GM18951 (cell line): ENCODE measurements around the gene UFC1.
A peak's percentile ranks its signal among the peaks of the same experiment; 100 is the strongest.

Source experiments
- POLR2A ChIP-seq: IDR thresholded peaks from 4 replicates; pipeline ENCODE4 v1.6.1; 2011; ENCODE audit warnings: mild to moderate bottlenecking; ENCODE audit not compliant: insufficient read length, insufficient read depth; ENCODE audit errors: extremely low read depth
- in situ Hi-C: fragments of 300-500 bp; cut with MboI; formaldehyde crosslinking; loops from one replicate; pipeline ENCODE4 v1.12.0; 2022; ENCODE audit warnings: low sequenced_read_pairs, mixed read lengths, inconsistent platforms; ENCODE audit not compliant: unreplicated experiment

Gene UFC1

DNA sequence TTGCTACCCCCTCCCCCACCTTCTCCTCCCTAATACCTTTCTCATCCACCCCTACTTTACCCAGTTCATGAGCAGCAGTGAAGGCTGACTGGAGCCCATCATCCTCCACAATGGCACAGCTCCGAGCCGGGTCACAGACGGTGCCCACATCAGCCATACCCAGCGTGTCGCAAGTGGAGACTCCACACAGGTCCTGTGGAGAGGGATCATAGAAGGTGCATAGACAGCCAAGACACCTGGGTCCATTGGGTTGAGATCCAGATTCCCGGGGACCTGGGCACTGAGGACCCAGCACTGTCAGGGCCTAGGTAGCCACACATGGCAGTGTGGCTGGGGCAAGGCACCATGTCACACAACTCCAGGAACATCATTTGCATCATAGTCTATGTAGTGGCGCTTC, 42.3 kb downstream of the UFC1 start:
- in situ Hi-C loops, result no loop called here
- no peak for TF ChIP-seq POLR2A

DNA sequence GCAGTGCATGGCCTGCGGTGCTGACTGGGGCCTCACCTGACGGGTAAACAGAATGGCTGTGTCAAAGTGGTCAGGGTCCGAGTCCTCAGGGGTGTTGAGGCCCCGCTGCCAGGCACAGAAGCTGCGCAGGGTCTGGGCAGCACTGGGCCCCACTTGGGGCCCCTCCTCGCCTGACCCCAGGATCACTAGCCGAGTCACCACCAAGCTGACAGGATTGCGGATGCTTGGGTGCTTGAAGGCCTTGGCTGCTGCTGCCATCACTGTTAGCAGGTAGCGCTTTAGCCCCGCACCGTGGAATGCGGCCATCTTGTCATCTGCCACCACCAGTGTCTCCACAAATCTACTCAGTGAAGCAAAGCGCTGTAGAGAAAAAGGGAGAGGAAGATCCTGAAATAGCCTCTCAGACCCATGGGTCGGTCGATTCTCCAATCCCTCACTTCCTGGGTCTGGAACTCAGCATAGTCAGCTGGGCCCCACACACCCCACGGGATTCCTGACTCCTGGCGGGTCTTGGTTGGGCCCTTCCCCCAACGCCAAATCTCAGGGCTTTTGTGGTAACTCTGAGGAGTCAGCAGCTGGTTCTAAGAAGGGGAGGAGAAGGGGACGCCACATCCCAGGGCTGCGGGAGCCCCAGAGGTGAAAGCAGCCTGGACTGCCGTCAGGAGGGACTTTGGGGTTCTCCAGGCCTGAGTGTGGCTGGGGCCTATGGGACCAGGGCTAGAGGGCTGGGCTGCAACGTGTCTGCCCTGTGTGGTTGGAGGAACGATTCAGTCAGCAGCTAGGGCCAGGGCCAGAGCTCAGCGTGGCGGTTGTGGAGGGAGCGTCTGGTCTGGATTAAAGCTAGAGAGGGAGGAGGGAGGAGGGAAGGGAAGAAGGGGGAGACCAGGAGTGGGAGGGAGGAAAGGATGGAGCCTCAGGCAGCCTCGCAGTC, 43.0 kb downstream of the UFC1 start:
- TF ChIP-seq POLR2A, result no peak
- in situ Hi-C loops, result no loop called here

- in situ Hi-C loops, result no loop called here
- no peak for TF ChIP-seq POLR2A
Observed at GRCh38 chr1:161197560-161198193, 43.9 kb downstream of the UFC1 start.

GRCh38 chr1:161198194-161198896, 44.6 kb downstream of the UFC1 start:
- in situ Hi-C loops, result no loop called here
- no peak for TF ChIP-seq POLR2A

DNA sequence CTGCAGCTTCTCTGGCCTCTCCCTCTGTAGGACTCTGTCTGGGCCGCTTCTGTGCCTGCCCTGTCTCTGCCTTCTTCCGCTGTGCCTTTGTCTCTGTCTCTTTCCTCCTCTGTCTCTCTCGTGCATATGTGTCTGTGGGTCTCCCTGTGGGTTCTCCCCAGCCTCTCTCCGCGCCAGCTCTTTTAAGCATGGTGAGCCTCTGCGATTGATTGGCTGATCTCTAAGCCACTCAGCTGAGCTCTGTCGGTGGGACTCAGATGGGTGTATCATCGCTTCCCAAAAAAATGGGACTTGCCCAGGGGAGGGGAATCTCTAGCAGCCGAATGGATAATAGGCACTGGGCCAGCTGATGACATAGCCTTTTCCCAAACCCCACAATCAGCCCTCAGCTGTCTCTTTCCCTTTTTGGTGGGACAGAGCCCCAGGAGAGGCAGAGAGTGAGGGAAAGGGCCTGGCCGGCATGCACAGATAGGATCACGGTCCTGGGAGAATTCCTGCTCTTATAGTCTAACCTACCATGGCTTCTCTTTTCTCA, 45.2 kb downstream of the UFC1 start, which contains the start of gene ADAMTS4:
Gene ADAMTS4, minus strand, starts transcription at position 158 of the 535 bp plus-strand sequence. CDS start 427 bp downstream, outside the sequence.
- TF ChIP-seq POLR2A, result no peak
- in situ Hi-C loops, result no loop called here

DNA sequence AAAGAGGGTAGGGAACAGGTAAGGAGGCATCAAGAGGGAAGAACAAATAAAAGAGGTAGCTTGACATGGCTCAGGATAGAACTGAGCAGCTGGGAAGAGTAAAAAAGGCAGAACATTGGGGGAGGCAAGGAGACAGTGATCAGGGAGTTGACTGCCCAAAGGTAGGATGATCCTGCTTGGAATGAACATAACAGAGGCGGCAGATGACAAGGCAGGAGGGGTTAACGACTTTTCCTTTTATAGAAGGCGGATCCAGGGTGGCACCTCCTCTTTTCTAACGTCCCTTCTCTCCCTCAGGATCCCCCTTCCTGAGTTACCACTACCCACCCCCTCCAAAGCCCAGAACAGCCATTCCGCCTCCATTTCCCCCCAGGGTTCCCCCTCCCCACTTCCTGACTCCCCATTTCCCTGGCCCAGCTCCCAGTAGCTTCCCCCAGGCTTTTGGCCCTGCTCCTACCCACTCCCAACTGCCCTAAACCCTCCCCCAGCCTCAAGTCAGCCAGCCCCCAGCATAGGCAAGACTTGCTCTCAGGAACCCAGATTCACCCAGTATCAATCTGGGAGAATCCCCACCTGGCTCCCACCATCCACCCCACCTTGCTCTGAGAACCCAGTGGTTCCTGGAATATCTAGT, 45.8 kb downstream of the UFC1 start:
- TF ChIP-seq POLR2A, result no peak
- in situ Hi-C loops, result no loop called here

DNA sequence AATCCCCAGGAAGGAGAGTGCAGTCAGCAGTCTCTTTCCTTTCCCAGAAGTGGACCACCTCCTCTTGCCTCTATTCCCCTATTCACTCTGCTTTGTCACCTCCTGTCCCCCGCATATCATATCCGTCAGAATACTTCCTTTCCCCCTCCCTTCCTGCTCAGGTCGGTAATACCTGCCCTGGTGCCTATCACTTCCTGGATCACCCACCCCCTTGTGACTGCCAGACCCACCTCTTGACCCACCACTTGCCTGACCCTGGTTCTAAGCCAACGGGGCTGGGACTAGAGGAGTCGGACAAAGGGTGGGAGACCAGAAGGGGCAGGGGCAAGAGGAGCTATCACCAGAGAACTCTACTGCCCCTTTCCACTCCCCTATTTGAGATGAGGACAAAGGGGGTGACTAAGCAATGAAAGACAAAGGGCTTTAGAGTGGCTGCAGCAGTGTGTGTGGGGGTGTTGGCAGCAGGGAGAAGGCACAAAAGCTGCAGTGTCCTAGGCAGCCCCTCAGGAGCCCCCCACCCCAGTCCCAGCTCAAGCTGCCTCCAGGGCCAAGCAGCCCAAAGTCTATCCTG, 46.7 kb downstream of the UFC1 start:
- in situ Hi-C loops, result no loop called here
- no peak for TF ChIP-seq POLR2A

DNA sequence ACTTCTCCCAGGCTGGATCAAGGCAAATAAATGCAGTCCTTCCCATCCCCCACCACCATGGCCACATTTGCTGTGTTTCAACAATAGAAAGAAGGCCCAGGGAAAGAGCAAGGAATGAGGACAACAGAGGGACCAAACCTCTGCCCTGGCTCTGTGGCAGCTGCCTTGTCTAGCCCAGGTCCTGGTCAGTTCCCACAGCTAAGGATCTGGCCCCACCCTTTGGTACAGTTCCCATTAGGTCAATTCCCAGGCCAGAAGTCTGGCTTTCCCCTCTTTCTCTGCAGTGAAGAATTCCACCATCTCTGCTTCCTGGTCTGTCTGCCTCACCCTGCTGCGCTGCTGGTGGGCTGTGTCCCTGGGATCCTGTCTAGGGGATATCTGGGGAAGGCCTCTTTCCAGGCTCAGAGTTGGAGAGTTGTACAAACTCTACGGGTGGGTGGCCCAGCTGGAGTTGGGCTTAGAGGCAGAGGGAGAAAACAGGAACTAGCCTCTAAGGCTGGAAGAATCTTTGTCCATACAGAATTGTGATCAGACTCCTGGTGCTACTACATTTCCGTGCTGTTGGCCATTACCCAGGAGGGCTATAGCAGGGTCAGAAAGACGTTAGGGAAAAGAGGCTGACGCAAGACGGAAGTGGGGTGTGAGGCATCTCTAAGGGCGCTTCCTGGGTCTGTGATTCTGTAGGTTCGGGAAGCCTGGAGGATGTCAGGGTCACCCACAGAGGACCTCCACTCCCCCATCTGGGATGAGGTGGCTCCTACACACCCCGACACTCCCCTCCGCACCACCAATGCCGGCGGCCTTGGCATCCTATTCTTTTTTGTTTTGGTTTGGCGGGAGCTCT, 47.4 kb downstream of the UFC1 start:
- in situ Hi-C loops, result no loop called here
- TF ChIP-seq POLR2A, result no peak

DNA sequence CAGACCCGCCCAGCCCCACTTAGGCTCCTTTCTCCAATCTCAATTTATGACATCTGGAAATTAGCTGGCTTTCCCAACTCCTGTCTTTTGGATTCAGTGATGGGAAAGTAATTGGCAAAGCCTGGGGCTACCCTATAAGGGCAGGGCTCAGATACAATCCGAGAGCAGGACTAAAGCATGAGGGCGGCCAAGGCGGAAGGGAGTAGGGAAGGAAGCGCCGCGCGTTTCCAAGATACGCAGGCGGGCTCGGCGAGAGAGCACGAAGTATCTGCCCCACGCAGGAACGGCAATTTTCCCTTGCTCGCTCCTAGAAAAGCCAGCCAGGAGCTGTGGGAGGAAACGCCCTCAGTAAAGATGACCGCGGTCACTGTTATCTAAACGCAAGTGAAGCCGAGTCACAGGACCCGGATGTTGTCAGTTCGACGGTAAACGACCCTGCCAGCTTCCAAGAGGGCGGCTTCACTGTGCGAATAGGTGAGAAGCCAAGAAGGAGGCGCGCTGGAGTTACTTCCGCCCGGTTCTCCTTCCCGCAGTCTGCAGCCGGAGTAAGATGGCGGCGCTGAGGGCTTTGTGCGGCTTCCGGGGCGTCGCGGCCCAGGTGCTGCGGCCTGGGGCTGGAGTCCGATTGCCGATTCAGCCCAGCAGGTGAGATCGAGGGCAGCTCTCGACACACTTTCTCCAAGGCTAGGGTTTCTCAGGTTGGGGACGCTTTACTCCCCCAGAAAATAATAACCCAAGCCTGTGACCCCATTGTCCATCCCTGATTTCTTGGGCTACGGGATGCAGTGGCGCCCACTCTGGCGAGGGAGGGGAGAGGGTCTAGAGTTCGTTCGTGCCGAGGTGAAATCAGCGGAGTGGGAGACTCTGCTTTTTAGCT, 48.3 kb downstream of the UFC1 start, which contains the start of gene NDUFS2:
Gene NDUFS2, plus strand, starts transcription at position 532 of the 877 bp plus-strand sequence. Its CDS starts 19 bp downstream, at position 551.
- in situ Hi-C loops, result no loop called here
- TF ChIP-seq POLR2A, result peak; percentile 90

DNA sequence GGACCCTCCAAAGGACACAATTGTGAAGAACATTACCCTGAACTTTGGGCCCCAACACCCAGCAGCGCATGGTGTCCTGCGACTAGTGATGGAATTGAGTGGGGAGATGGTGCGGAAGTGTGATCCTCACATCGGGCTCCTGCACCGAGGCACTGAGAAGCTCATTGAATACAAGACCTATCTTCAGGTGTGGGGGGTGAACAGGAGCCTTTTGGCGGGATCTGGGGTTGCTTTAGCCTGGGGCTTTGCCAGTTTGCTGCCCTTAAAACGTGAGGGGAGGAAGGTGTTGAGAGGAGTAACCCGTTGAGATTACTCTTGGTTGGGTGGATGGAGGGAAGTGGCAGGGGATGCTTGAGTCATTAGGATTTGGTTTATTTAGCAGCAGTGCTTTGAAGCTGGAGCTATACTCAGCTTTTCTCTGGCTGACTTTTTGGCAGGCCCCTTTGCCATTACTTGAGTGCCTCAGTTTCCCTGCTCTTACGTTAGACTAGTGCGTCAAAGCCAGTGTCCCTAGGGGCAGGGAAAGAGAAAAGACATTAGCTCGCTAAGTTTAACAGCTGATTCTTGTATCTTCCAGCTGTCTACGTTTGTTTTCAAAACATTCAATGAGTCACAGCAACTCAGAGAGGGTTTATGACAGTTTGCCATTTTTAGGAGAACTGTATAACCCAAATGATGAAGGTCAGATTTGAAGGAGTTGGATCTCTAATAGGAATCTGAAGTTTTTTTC, 52.8 kb downstream of the UFC1 start:
- in situ Hi-C loops, result no loop called here
- TF ChIP-seq POLR2A, result no peak
